HepG2 (cell line): ENCODE data around the gene GNG4. TPM values are rescaled to one million over a fixed set of nuclear protein-coding genes. Genes with fewer than 3 reads are reported as not detected.
A peak's percentile ranks its signal among the peaks of the same experiment; 100 is the strongest.

Experiments used
- ATAC-seq: fragments of 200-7000 bp; cut with Tn5 transposase; 3 replicates; pipeline ENCODE4 v1.9.1; 2020; ENCODE audit warnings: mild to moderate bottlenecking, moderate library complexity
- BruUV-seq: library from RNA; stranded (reverse); fragments of 400-500 nt; replicated peaks from 2 replicates; lab custom pipeline; 2021; lab: Mats Ljungman, UMichigan
- CTCF ChIA-PET: fragments of 300-600 bp; formaldehyde crosslinking; extraction: SDS; loops from one replicate; lab custom pipeline; 2021; ENCODE audit warnings: low total read pairs, inconsistent platforms, low intra/inter-chr PET ratio; lab: Yijun Ruan, JAX
- POLR2A ChIA-PET: fragments of 350-600 bp; sonication (Branson Sonifier 250); formaldehyde crosslinking; loops from one replicate; lab custom pipeline; 2020; ENCODE audit warnings: antibody characterized with exemption, inconsistent platforms; lab: Yijun Ruan, JAX
- DNase-seq: peaks from one replicate; pipeline ENCODE4 v3.0.0-alpha.2; 2015; ENCODE audit warnings: low spot score
- FAIRE-seq: peaks from 3 replicates; lab custom pipeline; 2011; peaks lifted over from hg19 to GRCh38; lab: Jason Lieb, UNC
- H2AFZ ChIP-seq: one replicate; pipeline ENCODE4 v1.6.1; 2011; ENCODE audit warnings: low read length, inconsistent platforms
- H3K27ac ChIP-seq: fragments of 300-600 bp; 3 replicates; pipeline ENCODE4 v1.8.0; 2011; ENCODE audit warnings: mixed run types, mild to moderate bottlenecking, mixed read lengths, low read length, inconsistent platforms; ENCODE audit not compliant: insufficient read depth; ENCODE audit errors: extremely low read length
- H3K27me3 ChIP-seq, 2 experiments: fragments of 200-600 bp in 1 of 2; 2 replicates in 1 of 2; 3 replicates in 1 of 2; pipeline versions ENCODE4 v1.6.0 to v1.8.0; 2011; ENCODE audit warnings: low read length in 2 of 2, mild to moderate bottlenecking in 2 of 2, moderate library complexity in 2 of 2, inconsistent platforms in 1 of 2; ENCODE audit not compliant: insufficient read depth in 2 of 2, control insufficient read depth in 1 of 2
- H3K36me3 ChIP-seq, 2 experiments: fragments of 200-600 bp in 1 of 2; replicated peaks in 1 of 2; 2 replicates in 1 of 2; 3 replicates in 1 of 2; pipeline versions ENCODE4 v1.5.1 to v1.8.0; 2011; ENCODE audit warnings: low read length in 2 of 2, inconsistent platforms in 1 of 2; ENCODE audit not compliant: insufficient read depth in 2 of 2, control insufficient read depth in 1 of 2
- H3K4me1 ChIP-seq: 2 replicates; pipeline ENCODE4 v1.5.1; 2012; ENCODE audit warnings: low read length, inconsistent platforms; ENCODE audit not compliant: insufficient read depth
- H3K4me2 ChIP-seq: 2 replicates; pipeline ENCODE4 v1.6.0; 2011; ENCODE audit warnings: low read depth, low read length, inconsistent platforms
- H3K4me3 ChIP-seq, 3 experiments: fragments of 200-600 bp in 1 of 3; sonication (generic), shearing (Covaris generic) in 1 of 3; replicated peaks in 1 of 3; 2 replicates each; pipeline ENCODE4 v1.5.1; 2011 to 2016; ENCODE audit warnings: low read length in 3 of 3, inconsistent platforms in 2 of 3, low read depth in 2 of 3, mild to moderate bottlenecking in 2 of 3, control low read depth in 1 of 3, mixed read lengths in 1 of 3; ENCODE audit not compliant: insufficient read depth in 1 of 3
- H3K79me2 ChIP-seq: one replicate; pipeline ENCODE4 v1.6.1; 2011; ENCODE audit warnings: low read length, inconsistent platforms; ENCODE audit not compliant: insufficient read depth
- H3K9ac ChIP-seq: 2 replicates; pipeline ENCODE4 v1.6.0; 2011; ENCODE audit warnings: mild to moderate bottlenecking, low read depth, low read length, inconsistent platforms; ENCODE audit not compliant: insufficient read depth
- H3K9me3 ChIP-seq: 2 replicates; pipeline ENCODE4 v1.5.1; 2012; ENCODE audit warnings: mild to moderate bottlenecking, low read length
- H4K20me1 ChIP-seq: 2 replicates; pipeline ENCODE4 v1.6.0; 2011; ENCODE audit warnings: inconsistent platforms, mild to moderate bottlenecking, low read length, moderate library complexity; ENCODE audit not compliant: insufficient read depth
- BHLHE40 ChIP-seq: IDR thresholded peaks from 2 replicates; pipeline ENCODE4 v1.6.1; 2011; ENCODE audit warnings: low read length, improper control_type of control experiment
- CREM ChIP-seq, 2 experiments: sonication (generic) in 1 of 2; formaldehyde crosslinking in 1 of 2; IDR thresholded peaks; 2 replicates each; pipeline versions ENCODE4 v1.4.0 to v1.6.1; 2016 to 2020; ENCODE audit warnings: antibody characterized with exemption in 1 of 2, mild to moderate bottlenecking in 1 of 2, missing genetic modification reagents in 1 of 2
- JUND ChIP-seq: sonication (generic); formaldehyde crosslinking; IDR thresholded peaks from 2 replicates; pipeline ENCODE4 v1.8.0; 2022; ENCODE audit warnings: mild to moderate bottlenecking, missing genetic modification reagents
- KDM2A ChIP-seq: sonication (generic); formaldehyde crosslinking; IDR thresholded peaks from 2 replicates; pipeline ENCODE4 v1.4.0; 2020; ENCODE audit warnings: low read depth, missing genetic modification reagents, borderline replicate concordance
- NCOR1 ChIP-seq: fragments of 200-600 bp; sonication (generic); IDR thresholded peaks from 2 replicates; pipeline ENCODE4 v1.7.0; 2017; ENCODE audit warnings: antibody characterized with exemption, low read length, borderline replicate concordance
- TBX2 ChIP-seq: sonication (generic); formaldehyde crosslinking; IDR thresholded peaks from 2 replicates; pipeline ENCODE4 v1.5.0; 2020; ENCODE audit warnings: missing genetic modification reagents, mild to moderate bottlenecking, borderline replicate concordance
- TCF7 ChIP-seq: sonication (generic); IDR thresholded peaks from 2 replicates; pipeline ENCODE4 v1.6.1; 2016; ENCODE audit warnings: antibody characterized with exemption, low read depth
- WIZ ChIP-seq: sonication (generic); formaldehyde crosslinking; IDR thresholded peaks from 2 replicates; pipeline ENCODE4 v1.5.1; 2020; ENCODE audit warnings: mild to moderate bottlenecking, missing genetic modification reagents
- YY1 ChIP-seq: IDR thresholded peaks from 2 replicates; pipeline ENCODE4 v1.6.1; 2011; ENCODE audit warnings: low read length, low read depth, moderate library complexity, mild to moderate bottlenecking; ENCODE audit not compliant: insufficient read depth, insufficient replicate concordance
- ZFY ChIP-seq: sonication (generic); formaldehyde crosslinking; IDR thresholded peaks from 2 replicates; pipeline ENCODE4 v1.4.0; 2020; ENCODE audit warnings: missing genetic modification reagents
- ZKSCAN5 ChIP-seq: sonication (generic); formaldehyde crosslinking; IDR thresholded peaks from 2 replicates; pipeline ENCODE4 v1.5.1; 2020; ENCODE audit warnings: mild to moderate bottlenecking, missing genetic modification reagents
- ZNF30 ChIP-seq: sonication (generic); formaldehyde crosslinking; IDR thresholded peaks from 2 replicates; pipeline ENCODE4 v1.5.0; 2020; ENCODE audit warnings: mild to moderate bottlenecking, missing genetic modification reagents
- ZNF335 ChIP-seq: sonication (generic); formaldehyde crosslinking; IDR thresholded peaks from 2 replicates; pipeline ENCODE4 v1.4.0; 2020; ENCODE audit warnings: missing genetic modification reagents
- WGBS: methylation state at CpG from one replicate; pipeline ENCODE4 v1.1.6; 2017; ENCODE audit warnings: low lambda C conversion rate; 5-methylcytosine and 5-hydroxymethylcytosine counted together
- in situ Hi-C: cut with HindIII; loops from 2 replicates; pipeline ENCODE4 v1.10.0; 2017; ENCODE audit warnings: low pct_unique_long_range_greater_than_20kb; ENCODE audit not compliant: extremely low pct_ligation_motif_present
- intact Hi-C: fragments of 100-400 bp; cut with micrococcal nuclease; formaldehyde crosslinking; loops from one replicate; pipeline ENCODE4 v1.10.0; 2022; ENCODE audit not compliant: unreplicated experiment
- polyA plus RNA-seq, 8 experiments: library from polyadenylated mRNA; depleted of rRNA in 3 of 8; stranded (reverse) in 7 of 8; unstranded in 1 of 8; fragments of >200 nt; fragmentation: Illumina TruSeq in 4 of 8; extraction: Trizol in 4 of 8; gene quantifications; 2 replicates each; pipeline versions ENCODE4 v1.2.1 to v1.2.3, GENCODE V29; 2011 to 2016; ENCODE audit warnings: low read depth in 4 of 8, missing spikeins in 1 of 8, mixed read lengths in 1 of 8; ENCODE audit not compliant: insufficient read depth in 1 of 8
- total RNA-seq, 5 experiments: library from RNA; depleted of rRNA; stranded (reverse); fragments of >200 nt; fragmentation: Illumina TruSeq; extraction: Trizol; gene quantifications; 2 replicates each; pipeline ENCODE4 v1.2.3, GENCODE V29; 2016; ENCODE audit warnings: low read depth in 1 of 5
- TF ChIP-seq, protein P1 (sequence below): IDR thresholded peaks from 2 replicates; pipeline ENCODE4 v1.6.1; 2016; ENCODE audit warnings: low read depth, control low read depth
- TF ChIP-seq, protein P2 (sequence below): sonication (generic); formaldehyde crosslinking; IDR thresholded peaks from 2 replicates; pipeline ENCODE4 v1.8.0; 2022; ENCODE audit warnings: low read depth, missing genetic modification reagents
- TF ChIP-seq, protein P3 (sequence below): sonication (generic); formaldehyde crosslinking; IDR thresholded peaks from 2 replicates; pipeline ENCODE4 v1.5.1; 2020; ENCODE audit warnings: mild to moderate bottlenecking, moderate library complexity, missing genetic modification reagents

The GNG4 gene
- total and polyA plus RNA-seq, 2 of the 13 experiments (the other 11 are each of a cell fraction or from before 2014, with no cell fraction given): 27.1 to 69.5 TPM

DNA sequence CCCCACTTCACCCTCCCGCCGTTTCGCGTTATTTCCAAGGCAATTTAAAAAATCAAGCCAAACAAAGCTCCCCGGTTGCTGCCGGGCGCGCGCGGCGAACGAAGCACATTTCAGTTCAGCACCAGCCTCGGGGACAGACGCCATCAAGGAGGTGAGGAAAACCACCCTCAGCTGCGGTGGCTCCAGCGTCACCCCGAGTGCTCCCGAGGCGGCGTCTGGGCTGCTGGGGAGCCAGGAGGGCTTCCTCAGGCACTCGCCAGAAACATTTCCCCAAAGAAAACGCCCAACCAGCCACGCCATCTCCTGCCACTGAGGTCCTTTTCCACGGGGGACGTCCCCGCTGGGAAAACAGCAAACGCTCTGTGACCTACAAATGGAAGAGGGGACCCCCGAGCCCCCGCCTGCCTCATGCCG is 623 bp downstream of the GNG4 start (continued):
- TF ChIP-seq ZNF30 (CRISPR knock-in tag): 0 out of 2 replicates have a peak, but pooled peaks have one; percentile 31
- no peak for TF ChIP-seq WIZ (CRISPR knock-in tag)
- TF ChIP-seq ZKSCAN5 (CRISPR knock-in tag): peak; percentile 82; the same call in 1 of the 2 replicates
- TF ChIP-seq, protein P1, sequence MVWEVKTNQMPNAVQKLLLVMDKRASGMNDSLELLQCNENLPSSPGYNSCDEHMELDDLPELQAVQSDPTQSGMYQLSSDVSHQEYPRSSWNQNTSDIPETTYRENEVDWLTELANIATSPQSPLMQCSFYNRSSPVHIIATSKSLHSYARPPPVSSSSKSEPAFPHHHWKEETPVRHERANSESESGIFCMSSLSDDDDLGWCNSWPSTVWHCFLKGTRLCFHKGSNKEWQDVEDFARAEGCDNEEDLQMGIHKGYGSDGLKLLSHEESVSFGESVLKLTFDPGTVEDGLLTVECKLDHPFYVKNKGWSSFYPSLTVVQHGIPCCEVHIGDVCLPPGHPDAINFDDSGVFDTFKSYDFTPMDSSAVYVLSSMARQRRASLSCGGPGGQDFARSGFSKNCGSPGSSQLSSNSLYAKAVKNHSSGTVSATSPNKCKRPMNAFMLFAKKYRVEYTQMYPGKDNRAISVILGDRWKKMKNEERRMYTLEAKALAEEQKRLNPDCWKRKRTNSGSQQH (CRISPR knock-in tag): 0 out of 2 replicates have a peak, but pooled peaks have one; percentile 58
- TF ChIP-seq ZNF335 (CRISPR knock-in tag): 0 out of 2 replicates have a peak, but pooled peaks have one; percentile 32
- peak; percentile 61; the same call in 1 of the 2 replicates for TF ChIP-seq TBX2 (CRISPR knock-in tag)
- TF ChIP-seq JUND (CRISPR knock-in tag): 0 out of 2 replicates have a peak, but pooled peaks have one; percentile 19
- TF ChIP-seq, protein P2, sequence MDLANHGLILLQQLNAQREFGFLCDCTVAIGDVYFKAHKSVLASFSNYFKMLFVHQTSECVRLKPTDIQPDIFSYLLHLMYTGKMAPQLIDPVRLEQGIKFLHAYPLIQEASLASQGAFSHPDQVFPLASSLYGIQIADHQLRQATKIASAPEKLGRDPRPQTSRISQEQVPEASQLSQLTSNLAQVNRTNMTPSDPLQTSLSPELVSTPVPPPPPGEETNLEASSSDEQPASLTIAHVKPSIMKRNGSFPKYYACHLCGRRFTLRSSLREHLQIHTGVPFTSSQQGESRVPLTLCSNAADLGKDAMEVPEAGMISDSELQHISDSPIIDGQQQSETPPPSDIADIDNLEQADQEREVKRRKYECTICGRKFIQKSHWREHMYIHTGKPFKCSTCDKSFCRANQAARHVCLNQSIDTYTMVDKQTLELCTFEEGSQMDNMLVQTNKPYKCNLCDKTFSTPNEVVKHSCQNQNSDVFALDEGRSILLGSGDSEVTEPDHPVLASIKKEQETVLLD (CRISPR knock-in tag): peak; percentile 54; the same call in 1 of the 2 replicates
- TF ChIP-seq NCOR1: 0 out of 2 replicates have a peak, but pooled peaks have one; percentile 20

DNA sequence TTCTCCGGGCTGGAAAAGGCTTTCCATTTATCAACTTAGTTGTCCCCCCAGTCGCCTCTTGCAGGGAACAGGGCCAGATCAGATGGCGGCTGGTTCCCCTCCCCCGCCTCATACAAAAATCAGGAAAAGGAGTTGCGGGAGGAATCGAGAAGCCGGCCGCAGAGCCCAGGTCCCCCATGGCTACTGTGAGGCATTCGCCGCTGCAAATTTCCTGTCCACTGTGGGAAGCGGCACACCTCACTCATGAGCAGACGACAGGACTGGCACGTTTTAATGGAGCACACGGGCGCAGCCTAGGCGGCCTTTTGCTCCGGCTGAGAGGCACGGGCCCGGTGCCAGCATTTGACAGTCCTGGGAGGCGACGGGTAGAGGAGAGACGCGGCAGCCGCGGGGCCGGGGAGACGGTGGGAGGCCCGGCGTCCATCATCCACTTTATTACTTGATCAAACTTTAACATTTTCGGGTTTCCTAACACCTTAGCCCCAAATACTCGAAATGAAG is 1.1 kb downstream of the GNG4 start:
- H3K4me3 ChIP-seq: peak overlapping the region; percentile 72 to 88 (median 78)
- H3K79me2 ChIP-seq: peaks cover 54% of the 10 kb centered on the region
- CTCF ChIA-PET: no interaction called here
- no peak overlapping the region for H2AFZ ChIP-seq
- intact Hi-C loops (loop anchor here (2.0 kb wide), 2 partner anchors 34 to 50 kb away; no protein-coding TSS in a partner anchor), in situ Hi-C loops (no loop called here)
- POLR2A ChIA-PET: interaction anchor here (1.0 to 3.1 kb wide), 5 partner anchors 9 to 240 kb away, joined by 3 to 13 read pairs (median 6); partner anchors contain the start of gene B3GALNT2
- FAIRE-seq (no peak), ATAC-seq (peak; percentile 27), DNase-seq (no peak)
- H3K4me1 ChIP-seq: peaks cover 60% of the 10 kb centered on the region
- H3K4me2 ChIP-seq: peak overlapping the region; percentile 97
- no peaks in the 10 kb centered on the region for H3K9me3 ChIP-seq
- BruUV-seq: TSS peak; percentile 35
- WGBS: 6% methylated on average over 6 of the region's 31 CpGs
- H3K27me3 ChIP-seq: no peaks in the 10 kb centered on the region
- H4K20me1 ChIP-seq: peaks cover 26% of the 10 kb centered on the region; the same call in 1 of the 2 replicates
- peak overlapping the region; percentile 81 for H3K9ac ChIP-seq
- peaks cover 2 to 4% of the 10 kb centered on the region in 2 experiments; a peak in 2 of 5 replicates for H3K36me3 ChIP-seq
- H3K27ac ChIP-seq: peak overlapping the region; percentile 87
- TF ChIP-seq YY1: peak; percentile 25
- no peak for TF ChIP-seq CREM (IDR thresholded peaks at IDR 0.05)
- TF ChIP-seq CREM (CRISPR knock-in tag; IDR thresholded peaks at IDR 0.05): no peak
- 0 out of 2 replicates have a peak, but pooled peaks have one; percentile 24 for TF ChIP-seq TCF7
- peak; percentile 33 for TF ChIP-seq ZFY
- TF ChIP-seq KDM2A (CRISPR knock-in tag): peak; percentile 61
- TF ChIP-seq, protein P3, sequence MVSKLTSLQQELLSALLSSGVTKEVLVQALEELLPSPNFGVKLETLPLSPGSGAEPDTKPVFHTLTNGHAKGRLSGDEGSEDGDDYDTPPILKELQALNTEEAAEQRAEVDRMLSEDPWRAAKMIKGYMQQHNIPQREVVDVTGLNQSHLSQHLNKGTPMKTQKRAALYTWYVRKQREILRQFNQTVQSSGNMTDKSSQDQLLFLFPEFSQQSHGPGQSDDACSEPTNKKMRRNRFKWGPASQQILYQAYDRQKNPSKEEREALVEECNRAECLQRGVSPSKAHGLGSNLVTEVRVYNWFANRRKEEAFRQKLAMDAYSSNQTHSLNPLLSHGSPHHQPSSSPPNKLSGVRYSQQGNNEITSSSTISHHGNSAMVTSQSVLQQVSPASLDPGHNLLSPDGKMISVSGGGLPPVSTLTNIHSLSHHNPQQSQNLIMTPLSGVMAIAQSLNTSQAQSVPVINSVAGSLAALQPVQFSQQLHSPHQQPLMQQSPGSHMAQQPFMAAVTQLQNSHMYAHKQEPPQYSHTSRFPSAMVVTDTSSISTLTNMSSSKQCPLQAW: no peak
- peak; percentile 67; the same call in 1 of the 2 replicates for TF ChIP-seq BHLHE40
